Thymus (tissue), 11 donors: ENCODE data around the gene CCM2L. TPM values are rescaled to one million over a fixed set of nuclear protein-coding genes. Genes with fewer than 3 reads are reported as not detected.
A peak's percentile ranks its signal among the peaks of the same experiment; 100 is the strongest.
"Not testable (repeated sequence)": the region's sequence is repeated elsewhere in the genome, so short reads cannot be mapped to it uniquely, and the experiment has no call there.

Source experiments
- DNase-seq, 9 donors: peaks; one replicate each; pipeline ENCODE4 v3.0.0-alpha.2; 2013; ENCODE audit warnings: low spot score in 9 of 9, low read depth in 6 of 9, missing footprints in 1 of 9
- H3K27ac ChIP-seq, 2 donors: one replicate each; pipeline ENCODE4 v1.5.1; 2013; ENCODE audit warnings: control low read depth in 1 of 2, low read depth in 1 of 2, low read length in 1 of 2, mild to moderate bottlenecking in 1 of 2, moderate library complexity in 1 of 2
- H3K27me3 ChIP-seq, 2 donors: one replicate each; pipeline ENCODE4 v1.5.1; 2013; ENCODE audit warnings: low read length in 1 of 2; ENCODE audit not compliant: control insufficient read depth in 2 of 2, insufficient read depth in 1 of 2
- H3K36me3 ChIP-seq, 2 donors: one replicate each; pipeline ENCODE4 v1.5.1; 2013; ENCODE audit warnings: low read length in 1 of 2, mild to moderate bottlenecking in 1 of 2, moderate library complexity in 1 of 2; ENCODE audit not compliant: control insufficient read depth in 2 of 2, insufficient read depth in 2 of 2
- H3K4me1 ChIP-seq, 2 donors: one replicate each; pipeline ENCODE4 v1.5.1; 2013; ENCODE audit warnings: low read length in 2 of 2; ENCODE audit not compliant: control insufficient read depth in 2 of 2, insufficient read depth in 2 of 2
- H3K4me3 ChIP-seq, 2 donors: one replicate each; pipeline ENCODE4 v1.5.1; 2013; ENCODE audit warnings: low read length in 2 of 2, control low read depth in 1 of 2, mild to moderate bottlenecking in 1 of 2
- H3K9me3 ChIP-seq, 2 donors: one replicate each; pipeline ENCODE4 v1.5.1; 2013; ENCODE audit warnings: low read length in 1 of 2, mild to moderate bottlenecking in 1 of 2; ENCODE audit not compliant: control insufficient read depth in 2 of 2, insufficient read depth in 1 of 2
- WGBS: extraction: QIAGEN DNeasy Blood & Tissue Kit; methylation state at CpG from one replicate; pipeline ENCODE4 v1.1.7; 2013; 5-methylcytosine and 5-hydroxymethylcytosine counted together
- polyA plus RNA-seq: library from polyadenylated mRNA; stranded (reverse); fragments of 200-250 nt; gene quantifications from one replicate; pipeline ENCODE4 v1.2.3, GENCODE V29; 2013
- total RNA-seq: library from RNA; stranded (reverse); fragments of 120-200 nt; gene quantifications from one replicate; pipeline ENCODE4 v1.2.4, GENCODE V29; 2013
- donor health status: healthy.

CCM2L gene
- total and polyA plus RNA-seq, 2 donors = 0.76 to 3.3 TPM

DNA sequence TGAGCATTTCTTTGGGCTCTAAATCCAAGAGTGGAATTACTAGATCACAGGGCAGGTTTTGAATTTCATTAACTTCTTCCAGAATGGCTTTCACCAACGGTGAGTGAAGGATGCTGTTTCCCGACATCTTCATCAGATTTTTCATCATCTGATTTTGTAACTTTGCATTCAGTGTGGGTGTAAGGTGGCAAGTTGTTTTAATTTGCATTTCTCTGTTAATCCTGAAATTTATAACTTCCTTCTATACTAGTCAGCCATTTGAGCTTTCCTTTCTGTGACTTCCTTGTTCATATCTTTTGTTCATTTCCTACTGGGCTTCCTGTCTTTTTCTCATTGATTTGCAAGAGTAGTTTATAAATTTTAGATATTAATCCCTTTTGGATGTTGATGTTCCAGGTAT lies 23.1 kb downstream of the CCM2L start:
- Histone ChIP-seq H3K4me3 (no peak overlapping the region), H3K36me3 (no peaks in the 10 kb centered on the region), H3K4me1 (peaks cover 0 to 6% of the 10 kb centered on the region in 2 donors), H3K27ac (no peak overlapping the region), H3K9me3 (no peaks in the 10 kb centered on the region), H3K27me3 (peaks cover 0 to 35% of the 10 kb centered on the region in 2 donors)
- DNase-seq = no peak
- 71% methylated on average over 2 of the region's 2 CpGs for WGBS

GRCh38 chr20:32033721-32034120 lies 23.5 kb downstream of the CCM2L start:
- H3K9me3 ChIP-seq, H3K27ac ChIP-seq, DNase-seq, H3K4me3 ChIP-seq, H3K36me3 ChIP-seq, H3K4me1 ChIP-seq: not testable (repeated sequence)
- 93% methylated on average over 3 of the region's 3 CpGs for WGBS
- peaks cover 0 to 34% of the 10 kb centered on the region in 2 donors for H3K27me3 ChIP-seq

GRCh38 chr20:32034581-32035425 lies 24.6 kb downstream of the CCM2L start:
- H3K36me3 ChIP-seq = no peaks in the 10 kb centered on the region
- H3K9me3 ChIP-seq = no peaks in the 10 kb centered on the region
- 77% methylated on average over 9 of the region's 9 CpGs for WGBS
- DNase-seq = no peak
- H3K4me1 ChIP-seq = peaks cover 0 to 6% of the 10 kb centered on the region in 2 donors
- H3K27me3 ChIP-seq = peaks cover 0 to 29% of the 10 kb centered on the region in 2 donors
- no peak overlapping the region for H3K4me3 ChIP-seq
- no peak overlapping the region for H3K27ac ChIP-seq

GRCh38 chr20:32035426-32035779 lies 25.2 kb downstream of the CCM2L start:
- Histone ChIP-seq H3K4me3 (no peak overlapping the region), H3K36me3 (no peaks in the 10 kb centered on the region), H3K9me3 (no peaks in the 10 kb centered on the region), H3K4me1 (peaks cover 0 to 6% of the 10 kb centered on the region in 2 donors), H3K27ac (no peak overlapping the region), H3K27me3 (peaks cover 0 to 31% of the 10 kb centered on the region in 2 donors)
- DNase-seq = no peak
- 95% methylated on average over 8 of the region's 8 CpGs for WGBS

DNA sequence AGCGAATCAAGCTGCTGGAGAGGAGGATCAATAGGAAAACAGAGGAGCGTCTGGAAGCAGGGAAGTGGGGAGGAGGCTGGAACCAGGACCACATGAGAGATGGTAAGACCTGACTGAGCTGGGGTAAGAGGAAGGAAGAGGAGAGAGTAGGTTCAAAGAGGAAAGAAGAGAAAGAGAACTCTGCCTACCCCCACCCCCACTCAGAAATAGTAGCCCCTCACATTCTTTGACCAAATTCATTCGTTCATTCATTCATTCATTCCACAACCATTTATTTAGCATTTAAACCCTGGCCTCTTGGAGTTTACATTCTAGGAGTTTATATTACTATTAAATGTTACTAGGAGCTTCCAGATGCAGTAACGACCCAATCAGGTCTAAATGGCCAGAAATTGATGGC lies 26.0 kb downstream of the CCM2L start:
- no peaks in the 10 kb centered on the region for H3K9me3 ChIP-seq
- H3K36me3 ChIP-seq = no peaks in the 10 kb centered on the region
- no peak overlapping the region for H3K27ac ChIP-seq
- H3K4me3 ChIP-seq = no peak overlapping the region
- peaks cover 0 to 27% of the 10 kb centered on the region in 2 donors for H3K27me3 ChIP-seq
- WGBS = 75% methylated on average over 4 of the region's 4 CpGs
- DNase-seq = no peak
- H3K4me1 ChIP-seq = peaks cover 0 to 5% of the 10 kb centered on the region in 2 donors

DNA sequence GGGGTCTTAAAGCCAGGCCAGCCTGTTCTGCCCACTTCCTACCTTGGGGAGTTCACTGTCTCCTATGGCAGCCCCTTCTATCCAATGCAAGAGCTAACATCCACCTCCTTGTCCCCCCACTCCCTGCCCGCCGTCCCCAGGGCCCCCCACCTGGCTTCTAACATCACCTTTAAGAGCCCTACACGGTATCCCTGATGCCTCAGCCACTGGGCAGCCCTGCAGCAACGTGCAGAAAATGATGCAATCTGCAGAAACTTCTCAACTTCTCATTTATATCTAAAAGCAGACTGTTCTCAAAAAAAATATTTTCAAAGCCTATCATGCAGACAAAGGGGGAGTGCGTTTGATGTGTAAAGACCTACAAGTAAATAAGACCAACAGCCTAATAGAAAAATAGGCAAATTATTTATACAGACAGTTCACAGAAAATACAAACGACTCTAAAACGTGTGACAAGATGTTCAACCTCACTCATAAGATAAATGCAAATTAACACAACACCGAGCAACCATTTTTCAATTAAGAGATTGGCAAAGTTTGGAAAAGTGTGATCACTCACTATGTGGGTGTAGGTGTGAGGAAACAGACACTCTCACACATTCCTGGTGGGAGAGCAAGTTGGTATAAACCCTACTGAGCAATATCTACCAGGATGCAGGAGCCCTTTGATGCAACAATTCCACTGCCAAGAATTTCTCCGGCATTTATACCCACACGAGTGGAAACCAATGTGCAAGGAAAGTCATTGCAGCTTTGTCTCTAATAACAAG lies 26.7 kb downstream of the CCM2L start:
- no peak overlapping the region for H3K4me3 ChIP-seq
- H3K27ac ChIP-seq = no peak overlapping the region
- no peaks in the 10 kb centered on the region for H3K36me3 ChIP-seq
- 85% methylated on average over 10 of the region's 10 CpGs for WGBS
- peaks cover 0 to 20% of the 10 kb centered on the region in 2 donors for H3K27me3 ChIP-seq
- peaks cover 0 to 2% of the 10 kb centered on the region in 2 donors for H3K4me1 ChIP-seq
- no peak for DNase-seq
- no peaks in the 10 kb centered on the region for H3K9me3 ChIP-seq

DNA sequence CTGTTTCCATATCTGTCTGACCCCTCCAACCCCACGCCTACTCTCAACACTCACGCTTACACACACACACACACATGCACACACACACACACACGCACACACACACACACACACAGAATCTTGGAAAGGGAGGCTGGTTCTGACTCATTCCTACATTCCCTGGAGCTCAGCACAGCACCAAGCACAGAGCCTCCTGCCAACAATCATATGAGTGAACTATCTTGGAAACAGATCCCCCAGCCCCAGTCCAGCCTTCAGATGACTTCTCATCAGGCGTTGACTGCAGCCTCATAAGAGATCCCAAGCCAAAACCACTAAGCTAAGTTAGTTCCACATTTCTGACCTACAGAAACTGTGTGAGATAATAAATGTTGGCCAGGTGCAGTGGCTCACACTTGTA lies 27.7 kb downstream of the CCM2L start:
- DNase-seq = no peak
- Histone ChIP-seq H3K9me3 (no peaks in the 10 kb centered on the region), H3K4me3 (no peak overlapping the region), H3K27ac (no peak overlapping the region), H3K36me3 (no peaks in the 10 kb centered on the region), H3K4me1 (peaks cover 0 to 2% of the 10 kb centered on the region in 2 donors), H3K27me3 (peaks cover 0 to 16% of the 10 kb centered on the region in 2 donors)
- WGBS = 86% methylated on average over 4 of the region's 4 CpGs

DNA sequence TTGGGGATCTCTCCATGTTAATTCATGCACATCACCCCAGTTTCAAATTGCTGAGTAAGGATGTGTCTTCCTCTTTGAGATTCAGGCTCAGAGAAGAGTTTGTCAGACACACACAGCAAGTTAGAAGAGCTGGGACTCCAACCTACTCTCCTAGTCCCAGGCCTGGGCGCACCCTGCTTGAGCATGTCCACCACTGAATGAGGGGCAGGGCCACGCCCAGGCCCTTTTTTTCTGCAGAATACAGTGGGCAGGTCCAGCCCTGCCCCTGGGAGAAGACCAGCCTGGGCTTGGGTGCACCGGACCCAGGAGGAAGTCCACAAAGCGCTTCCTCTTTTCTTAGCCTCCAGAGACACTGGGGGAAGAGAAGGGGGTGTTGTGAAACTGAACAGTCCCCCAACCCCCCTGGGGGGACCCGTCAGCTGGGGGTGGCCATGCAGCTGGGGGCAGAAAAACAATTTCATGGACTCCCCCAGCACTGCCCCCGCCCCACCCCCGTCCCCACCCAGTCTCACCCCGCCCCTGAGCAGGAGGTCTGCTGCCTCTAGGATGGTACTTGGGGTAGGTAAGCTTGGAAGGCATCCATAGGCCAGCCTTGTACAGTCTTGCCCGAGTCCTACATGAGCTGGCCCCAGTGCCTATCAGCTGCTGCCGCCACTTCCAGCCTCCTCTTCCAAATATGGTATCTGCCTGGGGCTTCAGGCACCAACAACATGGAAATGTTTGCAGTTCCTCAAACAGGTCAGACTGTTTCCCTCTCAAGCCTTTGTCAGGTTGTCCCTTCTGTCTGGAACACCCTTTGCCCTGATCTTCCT lies 30.1 kb downstream of the CCM2L start:
- Histone ChIP-seq H3K4me1 (no peaks in the 10 kb centered on the region), H3K4me3 (no peak overlapping the region), H3K36me3 (no peaks in the 10 kb centered on the region), H3K9me3 (no peaks in the 10 kb centered on the region), H3K27ac (peak overlapping the region in 1 of 2 donors; percentile 21), H3K27me3 (peaks cover 0 to 6% of the 10 kb centered on the region in 2 donors)
- DNase-seq = no peak
- 12% methylated on average over 10 of the region's 10 CpGs for WGBS
